Measurements from ENCODE around the gene SPDYE18.
A peak's percentile ranks its signal among the peaks of the same experiment; 100 is the strongest.
"Not testable (repeated sequence)": the region's sequence is repeated elsewhere in the genome, so short reads cannot be mapped to it uniquely, and the experiment has no call there.

The SPDYE18 gene

GRCh38 chr7:77063732-77064131 lies 1.4 kb upstream of the SPDYE18 start:
- not testable (repeated sequence) for H3K9ac ChIP-seq (ENCODE audit: low read depth, low read length); H3K79me2 ChIP-seq (ENCODE audit: insufficient read depth, low read length); H3K4me3 ChIP-seq (ENCODE audit: low read depth in 1 of 2, low read length in 2 of 2); H3K4me2 ChIP-seq (ENCODE audit: insufficient read depth, low read length); H3K9me3 ChIP-seq (ENCODE audit: insufficient read depth, low read length, severe bottlenecking); H3K36me3 ChIP-seq (ENCODE audit: insufficient read depth, low read length); H3K27me3 ChIP-seq (ENCODE audit: insufficient read depth, low read length, poor library complexity); H4K20me1 ChIP-seq (ENCODE audit: insufficient read depth, low read length); H2AFZ ChIP-seq (ENCODE audit: low read depth, low read length); H3K4me1 ChIP-seq (ENCODE audit: insufficient read depth, low read length); H3K27ac ChIP-seq (ENCODE audit: low read length); DNase-seq
- ATAC-seq (ENCODE audit: insufficient read depth, low read depth), result 0 out of 3 replicates have a peak, but pooled peaks have one; percentile 17

GRCh38 chr7:77032261-77032660 lies 30.1 kb downstream of the SPDYE18 start, which contains the start of gene SPDYE17:
Gene SPDYE17 (minus strand): TSS chr7:77032361. CDS start chr7:77030570, 1,791 bp downstream.
- H4K20me1 ChIP-seq (ENCODE audit: insufficient read depth, low read length); DNase-seq; H3K27me3 ChIP-seq (ENCODE audit: insufficient read depth, low read length, poor library complexity); H3K79me2 ChIP-seq (ENCODE audit: insufficient read depth, low read length); H2AFZ ChIP-seq (ENCODE audit: low read depth, low read length); ATAC-seq (ENCODE audit: insufficient read depth, low read depth); H3K27ac ChIP-seq (ENCODE audit: low read length); H3K9ac ChIP-seq (ENCODE audit: low read depth, low read length); H3K4me3 ChIP-seq (ENCODE audit: low read depth in 1 of 2, low read length in 2 of 2); H3K4me1 ChIP-seq (ENCODE audit: insufficient read depth, low read length); H3K36me3 ChIP-seq (ENCODE audit: insufficient read depth, low read length); H3K4me2 ChIP-seq (ENCODE audit: insufficient read depth, low read length); H3K9me3 ChIP-seq (ENCODE audit: insufficient read depth, low read length, severe bottlenecking): not testable (repeated sequence)

GRCh38 chr7:77026349-77026748 lies 36.0 kb downstream of the SPDYE18 start:
- peak; percentile 58 for DNase-seq

GRCh38 chr7:77010074-77010680 lies 52.2 kb downstream of the SPDYE18 start:
- DNase-seq; H3K9ac ChIP-seq (ENCODE audit: low read depth, low read length); H3K4me3 ChIP-seq (ENCODE audit: low read depth in 1 of 2, low read length in 2 of 2); H3K4me2 ChIP-seq (ENCODE audit: insufficient read depth, low read length); H3K4me1 ChIP-seq (ENCODE audit: insufficient read depth, low read length); H3K9me3 ChIP-seq (ENCODE audit: insufficient read depth, low read length, severe bottlenecking); H2AFZ ChIP-seq (ENCODE audit: low read depth, low read length); H4K20me1 ChIP-seq (ENCODE audit: insufficient read depth, low read length); H3K36me3 ChIP-seq (ENCODE audit: insufficient read depth, low read length); H3K27me3 ChIP-seq (ENCODE audit: insufficient read depth, low read length, poor library complexity); H3K27ac ChIP-seq (ENCODE audit: low read length); H3K79me2 ChIP-seq (ENCODE audit: insufficient read depth, low read length): not testable (repeated sequence)
- peak; percentile 72; the same call in 2 of the 3 replicates for ATAC-seq (ENCODE audit: insufficient read depth, low read depth)

More at GRCh38 chr7:77026349-77026748, 36.0 kb downstream of the SPDYE18 start:
- H2AFZ ChIP-seq (ENCODE audit: low read depth, low read length); H3K79me2 ChIP-seq (ENCODE audit: insufficient read depth, low read length); ATAC-seq (ENCODE audit: insufficient read depth, low read depth); H3K36me3 ChIP-seq (ENCODE audit: insufficient read depth, low read length); H3K4me1 ChIP-seq (ENCODE audit: insufficient read depth, low read length); H3K9me3 ChIP-seq (ENCODE audit: insufficient read depth, low read length, severe bottlenecking); H3K27me3 ChIP-seq (ENCODE audit: insufficient read depth, low read length, poor library complexity); H3K4me3 ChIP-seq (ENCODE audit: low read depth in 1 of 2, low read length in 2 of 2); H3K27ac ChIP-seq (ENCODE audit: low read length); H3K4me2 ChIP-seq (ENCODE audit: insufficient read depth, low read length); H3K9ac ChIP-seq (ENCODE audit: low read depth, low read length); H4K20me1 ChIP-seq (ENCODE audit: insufficient read depth, low read length): not testable (repeated sequence)

- H3K36me3 ChIP-seq (ENCODE audit: insufficient read depth, low read length); H3K4me1 ChIP-seq (ENCODE audit: insufficient read depth, low read length); H3K27me3 ChIP-seq (ENCODE audit: insufficient read depth, low read length, poor library complexity); H2AFZ ChIP-seq (ENCODE audit: low read depth, low read length); DNase-seq; H3K9me3 ChIP-seq (ENCODE audit: insufficient read depth, low read length, severe bottlenecking); H3K4me3 ChIP-seq (ENCODE audit: low read depth in 1 of 2, low read length in 2 of 2); H3K4me2 ChIP-seq (ENCODE audit: insufficient read depth, low read length); H3K79me2 ChIP-seq (ENCODE audit: insufficient read depth, low read length); H3K9ac ChIP-seq (ENCODE audit: low read depth, low read length); ATAC-seq (ENCODE audit: insufficient read depth, low read depth); H3K27ac ChIP-seq (ENCODE audit: low read length); H4K20me1 ChIP-seq (ENCODE audit: insufficient read depth, low read length): not testable (repeated sequence)
These were observed 54.4 kb downstream of the SPDYE18 start for GRCh38 chr7:77008000-77008399.

GRCh38 chr7:77006127-77007110 lies 55.9 kb downstream of the SPDYE18 start:
- H3K36me3 ChIP-seq (ENCODE audit: insufficient read depth, low read length); H3K27me3 ChIP-seq (ENCODE audit: insufficient read depth, low read length, poor library complexity); H2AFZ ChIP-seq (ENCODE audit: low read depth, low read length); H3K4me2 ChIP-seq (ENCODE audit: insufficient read depth, low read length); H3K27ac ChIP-seq (ENCODE audit: low read length); H3K4me3 ChIP-seq (ENCODE audit: low read depth in 1 of 2, low read length in 2 of 2); ATAC-seq (ENCODE audit: insufficient read depth, low read depth); H4K20me1 ChIP-seq (ENCODE audit: insufficient read depth, low read length); H3K79me2 ChIP-seq (ENCODE audit: insufficient read depth, low read length); H3K4me1 ChIP-seq (ENCODE audit: insufficient read depth, low read length); DNase-seq; H3K9ac ChIP-seq (ENCODE audit: low read depth, low read length); H3K9me3 ChIP-seq (ENCODE audit: insufficient read depth, low read length, severe bottlenecking): not testable (repeated sequence)

- H4K20me1 ChIP-seq (ENCODE audit: insufficient read depth, low read length); H3K4me1 ChIP-seq (ENCODE audit: insufficient read depth, low read length); H3K4me3 ChIP-seq (ENCODE audit: low read depth in 1 of 2, low read length in 2 of 2); ATAC-seq (ENCODE audit: insufficient read depth, low read depth); H3K9me3 ChIP-seq (ENCODE audit: insufficient read depth, low read length, severe bottlenecking); H3K27ac ChIP-seq (ENCODE audit: low read length); H3K27me3 ChIP-seq (ENCODE audit: insufficient read depth, low read length, poor library complexity); H2AFZ ChIP-seq (ENCODE audit: low read depth, low read length); H3K36me3 ChIP-seq (ENCODE audit: insufficient read depth, low read length); H3K4me2 ChIP-seq (ENCODE audit: insufficient read depth, low read length); H3K79me2 ChIP-seq (ENCODE audit: insufficient read depth, low read length); DNase-seq; H3K9ac ChIP-seq (ENCODE audit: low read depth, low read length): not testable (repeated sequence)
These were observed 56.8 kb downstream of the SPDYE18 start for GRCh38 chr7:77005461-77006057.

GRCh38 chr7:77004151-77004550 lies 58.2 kb downstream of the SPDYE18 start:
- not testable (repeated sequence) for H3K4me3 ChIP-seq (ENCODE audit: low read depth in 1 of 2, low read length in 2 of 2); DNase-seq; H3K27ac ChIP-seq (ENCODE audit: low read length); H3K4me2 ChIP-seq (ENCODE audit: insufficient read depth, low read length); H3K27me3 ChIP-seq (ENCODE audit: insufficient read depth, low read length, poor library complexity); ATAC-seq (ENCODE audit: insufficient read depth, low read depth); H3K4me1 ChIP-seq (ENCODE audit: insufficient read depth, low read length); H2AFZ ChIP-seq (ENCODE audit: low read depth, low read length); H3K36me3 ChIP-seq (ENCODE audit: insufficient read depth, low read length); H3K79me2 ChIP-seq (ENCODE audit: insufficient read depth, low read length); H3K9me3 ChIP-seq (ENCODE audit: insufficient read depth, low read length, severe bottlenecking); H4K20me1 ChIP-seq (ENCODE audit: insufficient read depth, low read length); H3K9ac ChIP-seq (ENCODE audit: low read depth, low read length)
